ENCODE results near the gene SHANK1.
"Not testable (repeated sequence)": the region's sequence is repeated elsewhere in the genome, so short reads cannot be mapped to it uniquely, and the experiment has no call there.

The SHANK1 gene

GRCh38 chr19:50633973-50634372 is 85.6 kb downstream of the SHANK1 start:
- no peak for DNase-seq (ENCODE audit: low read depth)

DNA sequence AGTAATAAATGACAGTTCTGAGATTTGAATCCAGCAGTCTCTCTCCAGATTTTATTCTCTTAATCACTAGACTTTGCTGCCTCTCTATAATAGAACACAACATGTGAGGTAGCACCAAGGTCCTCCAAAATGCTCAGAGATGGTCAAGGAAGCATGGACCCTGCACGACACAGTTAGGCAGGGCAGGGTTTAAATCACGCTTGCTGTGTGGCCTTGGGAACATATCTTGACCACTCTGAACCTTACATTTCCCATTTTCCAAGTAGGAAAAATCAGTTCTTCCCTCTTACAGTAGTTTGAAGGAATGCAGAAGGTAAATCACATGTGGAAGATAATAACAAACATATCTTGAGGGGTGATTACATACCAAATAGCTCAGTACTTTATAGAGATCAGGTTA is 86.2 kb downstream of the SHANK1 start:
- no peak for DNase-seq (ENCODE audit: low read depth)

- no peak for DNase-seq (ENCODE audit: low read depth)
Observed at GRCh38 chr19:50632151-50632835, 87.3 kb downstream of the SHANK1 start.

GRCh38 chr19:50629801-50630200 is 89.8 kb downstream of the SHANK1 start:
- no peak for DNase-seq (ENCODE audit: low read depth)

- no peak for DNase-seq (ENCODE audit: low read depth)
Observed at GRCh38 chr19:50629194-50629593, 90.4 kb downstream of the SHANK1 start.

DNA sequence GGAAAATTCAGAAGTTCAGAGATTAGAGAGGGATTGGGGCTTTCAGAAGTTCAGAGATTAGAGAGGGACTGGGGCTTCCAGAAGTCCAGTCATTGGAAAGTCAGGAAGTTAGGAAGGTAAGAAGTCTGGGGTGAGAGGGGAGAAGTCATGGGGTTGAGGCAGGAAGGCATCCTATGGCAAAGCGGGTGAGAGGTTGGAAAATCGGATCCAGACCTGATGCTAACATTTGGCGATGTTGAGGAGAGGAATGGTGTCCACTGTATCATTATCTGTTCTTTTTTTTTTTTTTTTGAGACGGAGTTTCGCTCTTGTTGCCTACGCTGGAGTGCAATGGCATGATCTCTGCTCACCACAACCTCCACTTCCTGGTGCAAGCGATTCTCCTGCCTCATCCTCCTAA is 91.1 kb downstream of the SHANK1 start:
- DNase-seq (ENCODE audit: low read depth) = no peak

- no peak for DNase-seq (ENCODE audit: low read depth)
Observed at GRCh38 chr19:50628146-50628545, 91.5 kb downstream of the SHANK1 start.

DNA sequence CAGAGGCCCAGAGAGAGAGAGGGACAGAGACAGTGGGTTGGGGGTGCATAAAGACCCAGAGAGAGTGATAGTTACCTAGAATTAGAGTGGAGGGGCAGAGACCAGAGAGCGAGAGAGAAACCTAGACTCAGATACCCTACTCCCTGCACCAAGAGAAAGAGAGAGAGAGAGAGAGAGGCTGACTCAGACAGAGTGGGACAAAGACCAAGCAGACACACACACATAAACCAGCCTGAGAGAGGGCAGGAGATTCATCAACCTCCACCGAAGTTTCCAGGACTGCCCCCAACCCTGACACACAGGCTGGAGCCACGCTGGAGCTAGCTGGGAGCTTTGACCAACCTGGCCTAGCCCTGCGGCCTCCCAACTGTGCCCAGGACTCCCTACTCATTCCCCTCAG is 92.8 kb downstream of the SHANK1 start:
- no peak for DNase-seq (ENCODE audit: low read depth)

GRCh38 chr19:50626011-50626410 is 93.6 kb downstream of the SHANK1 start:
- DNase-seq (ENCODE audit: low read depth) = no peak

- no peak for DNase-seq (ENCODE audit: low read depth)
Observed at GRCh38 chr19:50624949-50625600, 94.5 kb downstream of the SHANK1 start.

DNA sequence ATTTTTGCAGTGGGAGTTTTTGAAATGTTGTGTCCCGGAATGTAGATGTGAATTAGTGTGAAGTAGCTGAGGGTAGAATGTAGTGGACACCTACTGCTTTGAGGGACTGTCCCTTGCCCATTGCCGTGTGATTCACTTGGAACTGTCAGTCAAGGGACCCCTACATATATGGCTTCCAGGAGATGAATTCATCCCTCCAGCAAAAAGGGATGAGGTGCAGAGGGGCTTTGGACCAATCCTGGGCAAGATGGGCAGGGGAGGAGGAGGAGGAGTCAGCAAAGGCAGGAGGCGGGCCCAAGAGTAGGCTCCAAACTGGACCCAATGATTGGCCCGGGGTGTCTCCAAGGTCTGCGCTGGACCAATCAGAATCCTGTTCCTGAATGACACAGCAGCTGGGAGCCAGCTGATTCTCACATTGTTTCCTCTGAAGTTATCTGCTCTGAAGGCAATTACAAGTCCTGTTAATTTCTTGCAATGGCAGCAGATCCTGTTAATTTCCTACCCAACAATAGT is 99.2 kb downstream of the SHANK1 start:
- DNase-seq (ENCODE audit: low read depth) = not testable (repeated sequence)

DNA sequence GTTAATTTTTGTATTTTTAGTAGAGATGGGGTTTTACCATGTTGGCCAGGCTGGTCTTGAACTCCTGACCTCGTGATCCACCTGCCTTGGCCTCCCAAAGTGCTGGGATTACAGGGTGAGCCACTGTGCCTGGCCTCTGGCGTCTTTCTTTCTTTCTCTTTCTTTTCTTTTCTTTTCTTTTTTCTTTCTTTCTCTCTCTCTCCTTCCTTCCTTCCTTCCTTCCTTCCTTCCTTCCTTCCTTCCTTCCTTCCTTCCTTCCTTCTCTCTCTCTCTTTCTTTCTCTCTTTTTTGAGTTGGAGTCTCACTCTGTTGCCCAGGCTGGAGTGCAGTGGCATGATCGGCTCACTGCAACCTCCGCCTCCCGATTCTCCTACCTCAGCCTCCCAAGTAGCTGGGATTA is 100.4 kb downstream of the SHANK1 start:
- DNase-seq (ENCODE audit: low read depth) = not testable (repeated sequence)

GRCh38 chr19:50618379-50618778 is 101.2 kb downstream of the SHANK1 start:
- not testable (repeated sequence) for DNase-seq (ENCODE audit: low read depth)

DNA sequence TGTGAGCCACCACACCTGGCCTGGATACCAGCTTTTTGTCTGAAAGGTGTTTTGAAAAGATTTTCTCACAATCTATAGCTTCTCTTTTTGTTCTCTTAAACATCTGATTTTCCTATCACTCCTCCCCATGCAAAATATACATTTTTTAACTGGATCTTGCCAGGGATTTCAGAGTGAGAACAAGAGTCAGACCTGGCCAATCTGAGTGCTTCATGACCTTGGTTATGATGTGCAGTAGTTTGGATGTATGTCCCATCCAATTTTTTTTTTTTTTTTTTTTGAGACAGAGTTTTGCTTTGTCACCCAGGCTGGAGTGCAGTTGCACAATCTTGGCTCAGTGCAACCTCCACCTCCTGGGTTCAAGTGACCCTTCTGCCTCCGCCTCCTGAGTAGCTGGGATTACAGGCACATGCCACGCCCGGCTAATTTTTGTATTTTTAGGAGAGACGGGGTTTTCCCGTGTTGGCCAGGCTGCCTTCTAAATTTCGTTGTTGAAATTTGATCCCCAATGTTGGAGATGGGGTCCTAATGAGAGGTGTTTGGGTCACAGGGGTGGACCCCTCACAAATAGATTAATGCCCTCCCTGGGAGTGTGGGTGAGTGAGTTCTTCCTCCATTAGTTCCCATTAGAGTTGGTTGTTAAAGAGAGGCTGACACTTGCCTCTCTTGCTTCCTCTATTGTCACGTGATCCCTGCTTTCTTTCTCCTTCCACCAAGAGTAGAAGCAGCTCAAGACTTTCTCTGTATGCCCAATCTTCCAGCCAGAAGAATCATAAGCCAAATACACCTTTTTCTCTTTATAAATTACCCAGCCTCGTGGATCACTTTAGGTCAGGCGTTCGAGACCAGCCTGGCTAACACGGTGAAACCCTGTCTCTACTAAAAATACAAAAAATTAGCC is 106.8 kb downstream of the SHANK1 start:
- DNase-seq (ENCODE audit: low read depth) = not testable (repeated sequence)

Data from GM04504 (cell line).